GM12873 (cell line): ENCODE data around the gene LTBP1.

Experiments
- CTCF ChIP-seq: IDR thresholded peaks from 2 replicates; pipeline ENCODE4 v1.5.1; 2012; ENCODE audit warnings: low read depth, mild to moderate bottlenecking, moderate library complexity, low read length, control low read depth; ENCODE audit not compliant: insufficient read depth; ENCODE audit errors: missing control alignments

Gene LTBP1

GRCh38 chr2:33215983-33216382 lies 269.2 kb downstream of the LTBP1 start:
- TF ChIP-seq CTCF = no peak

GRCh38 chr2:33216508-33217182 lies 269.9 kb downstream of the LTBP1 start:
- TF ChIP-seq CTCF = no peak

GRCh38 chr2:33217406-33217805 lies 270.7 kb downstream of the LTBP1 start:
- TF ChIP-seq CTCF = no peak

GRCh38 chr2:33219114-33219513 lies 272.4 kb downstream of the LTBP1 start:
- TF ChIP-seq CTCF = no peak

GRCh38 chr2:33219850-33220275 lies 273.1 kb downstream of the LTBP1 start:
- no peak for TF ChIP-seq CTCF

- no peak for TF ChIP-seq CTCF
Observed at GRCh38 chr2:33220533-33220932, 273.8 kb downstream of the LTBP1 start.

- TF ChIP-seq CTCF = no peak
Observed at GRCh38 chr2:33221046-33221784, 274.5 kb downstream of the LTBP1 start.
